Stimulated activated CD8-positive, alpha-beta memory T cell treated with anti-CD3 and anti-CD28 coated beads, Interleukin-2, amount 100 ng/mL, for 48 hours (primary cell): ENCODE measurements around the gene AGXT2.
A peak's percentile ranks its signal among the peaks of the same experiment; 100 is the strongest.

Source experiments
- DNase-seq, 2 donors: peaks; one replicate each; pipeline ENCODE4 v3.0.0-alpha.2; 2020; ENCODE audit warnings: low read depth in 2 of 2

AGXT2 gene

GRCh38 chr5:35016174-35017051, 31.3 kb downstream of the AGXT2 start:
- DNase-seq, result no peak

GRCh38 chr5:35015063-35015462, 32.7 kb downstream of the AGXT2 start:
- no peak for DNase-seq

- no peak for DNase-seq
These were observed 35.0 kb downstream of the AGXT2 start for GRCh38 chr5:35012796-35013195.

- DNase-seq, result no peak
These were observed 35.4 kb downstream of the AGXT2 start for GRCh38 chr5:35012365-35012764.

- DNase-seq, result no peak
These were observed 37.1 kb downstream of the AGXT2 start for GRCh38 chr5:35010676-35011075.

GRCh38 chr5:35009657-35010056, 38.1 kb downstream of the AGXT2 start:
- DNase-seq, result no peak

- DNase-seq, result no peak
These were observed 38.7 kb downstream of the AGXT2 start for GRCh38 chr5:35009019-35009418.

- DNase-seq, result no peak
These were observed 43.0 kb downstream of the AGXT2 start for GRCh38 chr5:35004771-35005170.

- DNase-seq, result no peak
These were observed 43.5 kb downstream of the AGXT2 start for GRCh38 chr5:35004200-35004599.

GRCh38 chr5:35003018-35003957, 44.5 kb downstream of the AGXT2 start:
- peak; percentile 40 to 51 for DNase-seq

- no peak for DNase-seq
These were observed 45.3 kb downstream of the AGXT2 start for GRCh38 chr5:35002459-35002858.

GRCh38 chr5:35001842-35002241, 45.9 kb downstream of the AGXT2 start:
- DNase-seq, result no peak

GRCh38 chr5:34998058-34998789, 49.5 kb downstream of the AGXT2 start:
- DNase-seq, result no peak

- no peak for DNase-seq
These were observed 51.5 kb downstream of the AGXT2 start for GRCh38 chr5:34996261-34996660.

- DNase-seq, result no peak
These were observed 53.8 kb downstream of the AGXT2 start for GRCh38 chr5:34993951-34994350.

- DNase-seq, result no peak
These were observed 56.1 kb downstream of the AGXT2 start for GRCh38 chr5:34991486-34992238.

GRCh38 chr5:34986965-34987364, 60.8 kb downstream of the AGXT2 start:
- DNase-seq, result no peak

GRCh38 chr5:34982823-34983222, 64.9 kb downstream of the AGXT2 start:
- DNase-seq, result no peak

GRCh38 chr5:34978681-34979080, 69.1 kb downstream of the AGXT2 start:
- no peak for DNase-seq

GRCh38 chr5:34977934-34978613, 69.7 kb downstream of the AGXT2 start:
- DNase-seq, result no peak

GRCh38 chr5:34976347-34976746, 71.4 kb downstream of the AGXT2 start:
- no peak for DNase-seq
